GM03348 (cell line): Measurements from ENCODE around the gene USP46.

ENCODE experiments used
- DNase-seq: peaks from one replicate; pipeline ENCODE4 v3.0.0; 2012; ENCODE audit warnings: low spot score

Gene USP46, protein sequence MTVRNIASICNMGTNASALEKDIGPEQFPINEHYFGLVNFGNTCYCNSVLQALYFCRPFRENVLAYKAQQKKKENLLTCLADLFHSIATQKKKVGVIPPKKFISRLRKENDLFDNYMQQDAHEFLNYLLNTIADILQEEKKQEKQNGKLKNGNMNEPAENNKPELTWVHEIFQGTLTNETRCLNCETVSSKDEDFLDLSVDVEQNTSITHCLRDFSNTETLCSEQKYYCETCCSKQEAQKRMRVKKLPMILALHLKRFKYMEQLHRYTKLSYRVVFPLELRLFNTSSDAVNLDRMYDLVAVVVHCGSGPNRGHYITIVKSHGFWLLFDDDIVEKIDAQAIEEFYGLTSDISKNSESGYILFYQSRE

DNA sequence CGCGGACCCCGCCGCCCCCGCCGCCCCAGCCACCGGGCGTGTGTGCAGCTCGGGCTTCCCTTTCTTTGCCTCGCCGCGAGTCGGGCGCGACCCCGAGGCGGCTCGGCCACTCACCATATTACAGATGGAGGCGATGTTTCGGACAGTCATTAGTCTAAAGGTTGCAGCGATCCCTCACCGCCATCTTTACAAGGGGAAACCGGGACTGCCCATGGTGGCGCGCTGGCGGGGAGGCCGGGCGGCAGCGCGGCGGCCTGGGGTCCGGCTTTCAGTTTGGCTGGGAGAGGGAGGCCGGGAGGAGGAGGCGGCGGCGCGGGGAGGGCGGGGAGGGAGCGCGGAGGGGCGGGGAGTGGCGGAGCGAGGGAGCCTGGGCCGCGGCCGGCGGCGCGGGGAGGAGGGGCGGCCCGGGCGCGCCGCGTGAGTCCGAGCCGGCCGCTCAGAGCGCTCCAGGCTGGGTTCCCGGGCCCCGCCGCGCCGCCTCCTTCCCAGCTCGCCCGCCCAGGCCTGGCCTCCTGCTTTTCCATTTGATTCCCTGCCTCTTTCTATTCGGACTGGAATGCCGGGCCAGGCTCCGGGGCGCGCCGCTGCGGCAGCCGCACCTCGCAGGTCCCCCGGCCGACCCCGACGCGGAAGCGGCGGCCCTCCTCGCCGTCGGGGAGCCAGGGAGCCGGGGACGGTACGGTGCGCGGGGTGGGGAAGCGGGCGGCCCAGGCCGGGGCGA is at the start of gene USP46:
TSS of gene USP46 (minus strand) at position 301 of the 721 bp plus-strand sequence. CDS start at position 150, 151 bp downstream.
- DNase-seq = peak; percentile 98

DNA sequence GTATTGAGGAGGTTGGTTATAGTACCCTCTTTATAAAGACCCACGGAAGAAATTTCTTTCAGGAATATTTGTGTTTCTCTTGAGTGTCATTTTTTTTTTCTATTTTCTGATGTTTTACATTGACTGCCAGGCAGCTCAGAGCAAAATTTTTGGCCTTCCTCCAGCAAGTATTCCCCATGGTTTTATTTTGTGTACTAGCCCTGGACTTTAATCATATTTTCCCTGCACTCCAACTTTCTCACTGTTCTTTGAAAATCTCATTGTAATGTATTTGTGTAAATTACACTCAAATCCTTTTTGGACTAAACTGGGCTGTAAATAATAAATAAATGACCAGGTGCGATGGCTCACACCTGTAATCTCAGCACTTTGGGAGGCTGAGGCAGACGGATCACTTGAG is 45.6 kb upstream of the USP46 start:
- DNase-seq = no peak

DNA sequence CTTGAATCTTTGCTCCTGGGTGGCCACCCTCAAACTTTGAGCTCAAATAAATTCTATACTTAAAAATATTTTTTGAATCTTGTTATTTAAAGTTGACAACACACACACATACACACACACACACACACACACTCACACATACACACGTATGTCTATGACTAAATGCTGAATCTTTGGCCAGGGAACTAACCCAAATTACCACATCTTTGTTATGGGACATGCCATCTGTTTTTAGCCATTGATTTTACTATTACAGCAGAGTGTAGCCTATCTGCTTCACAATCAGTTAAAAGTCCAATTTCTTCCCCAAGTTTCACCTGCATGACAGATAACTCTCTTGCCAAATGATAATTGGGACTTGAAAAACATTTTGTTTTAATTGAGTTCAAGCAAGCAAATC is 45.0 kb upstream of the USP46 start:
- DNase-seq = peak; percentile 9

DNA sequence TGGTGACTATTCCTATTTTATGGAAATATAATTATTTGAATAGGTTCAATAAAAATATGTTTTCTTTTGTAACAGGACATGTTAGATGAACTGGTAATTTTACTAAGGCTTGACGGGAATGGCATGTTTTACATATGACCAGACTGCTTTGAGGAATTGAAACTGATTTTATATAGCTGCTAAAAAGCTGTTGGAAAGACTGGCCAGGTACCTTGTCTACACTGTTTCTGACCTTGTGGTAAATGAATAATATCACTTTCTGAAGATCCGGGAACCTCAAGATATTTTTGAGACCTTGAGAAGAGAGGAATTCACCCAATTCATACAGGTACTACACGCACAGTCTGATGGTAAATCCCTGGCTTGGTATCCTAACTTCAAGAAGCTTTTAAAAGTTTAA is 42.1 kb upstream of the USP46 start:
- no peak for DNase-seq

DNA sequence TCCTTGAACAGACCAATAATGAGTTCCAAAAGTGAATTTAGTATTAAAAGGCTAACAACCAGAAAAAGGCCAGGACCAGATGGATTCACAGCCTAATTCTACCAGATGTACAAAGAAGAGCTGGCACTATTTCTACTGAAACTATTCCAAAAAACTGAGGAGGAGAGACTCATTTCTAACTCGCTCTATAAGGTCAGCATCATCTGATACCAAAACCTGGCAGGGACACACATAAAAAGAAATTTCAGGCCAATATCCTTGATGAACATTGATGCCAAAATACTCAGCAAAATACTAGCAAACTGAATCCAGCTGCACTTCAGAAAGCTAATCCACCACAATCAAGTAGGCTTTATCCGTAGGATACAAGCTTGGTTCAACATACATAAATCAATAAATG is 35.8 kb upstream of the USP46 start:
- no peak for DNase-seq

DNA sequence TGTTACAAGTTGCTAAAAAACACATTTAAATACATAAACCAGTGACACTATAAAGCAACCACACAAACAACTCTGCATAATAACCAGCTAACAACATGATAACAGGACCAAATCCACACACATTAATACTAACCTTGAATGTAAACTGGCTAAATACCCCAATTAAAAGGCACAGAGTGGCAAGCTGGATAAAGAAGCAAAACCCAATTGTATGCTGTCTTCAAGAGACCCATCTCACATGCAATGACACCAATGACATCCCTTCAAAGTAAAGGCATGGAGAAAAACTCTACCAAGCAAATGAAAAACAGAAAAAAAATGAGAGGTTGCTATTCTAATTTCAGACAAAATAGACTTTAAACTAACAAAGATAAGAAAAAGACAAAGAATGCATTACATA is 34.4 kb upstream of the USP46 start:
- DNase-seq = no peak

DNA sequence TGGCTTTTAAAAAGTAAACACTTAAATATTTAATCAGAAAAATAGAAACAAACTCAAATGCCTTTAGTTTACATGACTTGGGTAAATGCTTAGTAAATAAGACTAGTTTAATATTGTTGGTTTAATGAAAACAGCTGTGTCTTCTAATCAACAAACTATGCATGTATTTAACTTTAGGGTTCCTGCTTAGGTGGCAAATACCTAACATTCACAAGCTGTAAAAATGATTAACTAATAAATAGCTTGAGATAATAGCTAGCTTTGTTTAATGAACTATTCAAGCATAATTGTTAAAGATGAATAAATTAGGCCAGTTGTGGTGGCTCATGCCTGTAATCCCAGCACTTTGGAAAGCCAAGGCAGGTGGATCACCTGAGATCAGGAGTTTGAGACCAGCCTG is 30.0 kb upstream of the USP46 start:
- DNase-seq = no peak

DNA sequence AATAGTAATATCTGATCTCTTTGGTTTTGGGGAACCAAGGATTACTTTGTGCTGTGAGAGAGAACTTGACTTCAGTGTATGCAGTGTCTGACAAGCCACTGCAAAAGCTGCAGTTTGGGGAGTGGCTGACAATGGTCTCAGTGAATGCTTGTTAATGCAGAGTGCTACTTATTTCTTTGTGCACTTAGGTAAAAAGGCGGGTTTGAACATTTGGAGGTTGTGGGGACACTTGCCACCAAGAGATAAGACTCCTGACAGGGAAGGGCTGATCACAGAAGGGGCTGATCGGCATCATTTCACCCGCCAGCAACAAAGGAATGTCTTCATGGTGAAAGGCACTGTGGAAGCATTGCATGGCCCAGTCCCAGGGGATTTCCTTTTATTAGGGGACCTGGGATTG is 28.6 kb upstream of the USP46 start:
- no peak for DNase-seq

DNA sequence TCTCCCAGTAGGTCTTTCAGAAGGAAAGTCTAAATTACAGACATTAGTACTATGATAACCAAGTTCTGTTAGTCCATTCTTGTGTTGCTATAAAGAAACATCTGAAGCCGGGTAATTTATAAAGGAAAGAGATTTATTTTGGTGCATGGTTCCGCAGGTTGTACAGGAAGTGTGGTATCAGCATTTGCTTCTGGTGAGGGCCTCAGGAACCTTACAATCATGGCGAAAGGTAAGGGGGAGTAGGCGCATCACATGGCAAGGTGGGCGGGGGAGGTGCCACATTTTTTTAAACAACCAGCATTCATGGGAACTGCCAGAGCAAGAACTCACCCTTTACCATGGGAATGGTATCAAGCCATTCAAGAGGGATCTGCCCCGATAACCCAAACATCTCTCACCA is 26.2 kb upstream of the USP46 start:
- DNase-seq = no peak

DNA sequence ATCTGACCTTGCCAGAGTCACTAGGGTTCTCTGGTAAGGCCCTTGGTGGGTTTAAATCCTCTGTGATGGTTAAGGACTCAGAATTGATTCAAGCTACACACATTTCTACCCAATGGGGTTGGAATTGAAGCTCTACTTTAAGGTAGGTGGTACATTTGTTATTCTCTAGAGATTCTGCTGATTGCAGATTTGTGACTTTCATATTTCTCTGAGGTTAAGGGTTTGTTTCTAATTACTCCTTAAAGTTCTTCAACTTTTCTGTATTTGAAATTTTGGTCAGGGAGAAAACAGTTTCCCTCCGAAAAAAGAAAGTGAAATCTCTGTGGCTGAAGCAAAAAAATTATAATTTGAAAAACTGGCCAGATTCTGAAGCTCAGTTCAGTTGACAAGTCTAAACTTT is 25.8 kb upstream of the USP46 start:
- no peak for DNase-seq

DNA sequence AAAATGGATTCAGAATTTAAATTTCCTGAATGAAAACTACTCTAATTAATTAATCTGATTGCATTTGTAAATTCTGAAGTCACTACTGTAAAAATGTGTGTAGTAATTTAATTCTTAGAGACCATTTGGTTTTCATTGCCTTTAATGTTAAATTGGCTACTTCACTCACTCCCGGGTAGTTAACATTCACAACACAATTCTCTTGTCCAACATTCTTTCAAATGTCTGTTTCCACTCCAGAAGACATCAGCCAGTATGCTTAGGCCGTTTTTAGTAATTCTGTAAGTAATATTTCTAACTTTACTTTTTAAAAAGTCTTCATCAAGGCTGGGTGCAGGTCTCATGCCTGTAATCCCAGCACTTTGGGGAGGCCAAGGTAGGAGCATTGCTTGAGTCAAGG is 21.3 kb upstream of the USP46 start:
- no peak for DNase-seq

DNA sequence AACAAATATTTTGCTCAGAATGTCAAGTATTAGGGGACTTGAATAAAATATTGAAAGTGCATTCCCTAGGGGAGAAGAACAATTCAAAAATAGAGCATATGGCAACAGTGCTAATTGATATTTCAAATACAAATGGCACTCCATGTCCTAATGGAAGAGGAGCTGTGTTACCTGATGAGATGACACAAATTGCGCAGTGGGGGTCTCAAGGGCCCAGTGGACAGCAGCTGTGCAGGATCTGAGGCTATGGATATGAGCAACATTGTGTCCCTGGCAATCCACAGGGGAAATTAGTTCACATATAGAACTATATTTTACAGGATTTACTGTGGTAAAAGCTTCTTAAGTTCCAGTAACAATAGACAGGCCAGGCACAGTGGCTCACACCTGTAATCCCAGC is 17.4 kb upstream of the USP46 start:
- DNase-seq = no peak

DNA sequence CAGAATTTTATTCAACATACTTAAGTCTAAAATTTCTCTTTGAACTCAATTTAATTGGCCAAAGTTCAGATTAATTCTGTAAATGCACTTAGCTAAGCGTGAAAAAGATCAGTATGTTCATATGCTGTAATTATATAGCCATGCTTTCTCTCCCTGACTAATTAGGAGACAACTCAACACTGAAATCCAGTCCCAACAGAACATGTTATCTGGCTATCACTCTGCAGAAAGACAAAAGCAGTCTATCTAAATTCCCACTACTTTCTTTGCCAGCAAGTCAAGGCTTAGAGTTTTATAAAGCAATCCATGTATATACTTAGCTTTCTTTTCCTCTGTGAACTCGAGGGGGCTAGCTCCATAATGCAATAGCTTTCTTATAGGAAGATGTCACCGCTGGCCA is 16.0 kb upstream of the USP46 start:
- DNase-seq = no peak

DNA sequence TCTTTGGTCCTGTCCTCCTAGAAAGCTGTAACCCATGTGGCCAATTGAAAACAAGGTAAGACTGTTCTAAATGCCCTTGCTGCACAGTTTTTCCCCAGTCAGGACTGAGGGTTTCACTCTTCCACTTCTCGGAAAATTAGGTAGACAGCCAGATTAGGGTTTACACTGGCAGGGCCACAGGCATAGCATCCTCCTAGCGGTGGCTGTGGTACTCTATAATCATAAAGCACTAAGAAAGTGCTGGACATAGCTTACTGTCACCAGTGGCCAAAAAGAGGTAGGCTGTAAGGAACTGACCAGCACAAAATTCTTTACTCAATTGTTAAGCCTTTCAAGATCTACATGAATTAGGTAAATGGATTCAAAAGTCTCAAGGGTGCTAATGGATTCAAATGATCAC is 11.6 kb upstream of the USP46 start:
- DNase-seq = no peak

DNA sequence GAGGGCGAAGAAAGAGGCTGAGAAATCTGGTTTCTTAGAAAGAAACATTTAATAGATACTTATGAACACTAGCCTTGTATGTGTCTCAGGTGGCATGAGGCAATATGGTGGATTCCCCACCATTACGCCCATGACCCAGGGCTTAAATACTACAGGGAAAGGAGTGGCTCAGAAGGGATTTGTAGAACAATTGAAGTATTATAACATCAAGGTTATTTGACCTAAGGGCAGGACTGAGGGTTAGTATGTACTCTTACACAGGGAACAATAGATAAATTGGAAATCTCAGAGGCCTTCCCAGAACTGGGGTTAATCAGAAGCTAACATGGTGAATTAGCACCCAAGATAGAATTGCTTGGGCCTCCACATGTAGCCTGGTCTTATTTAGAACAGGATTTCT is 11.0 kb upstream of the USP46 start:
- no peak for DNase-seq

DNA sequence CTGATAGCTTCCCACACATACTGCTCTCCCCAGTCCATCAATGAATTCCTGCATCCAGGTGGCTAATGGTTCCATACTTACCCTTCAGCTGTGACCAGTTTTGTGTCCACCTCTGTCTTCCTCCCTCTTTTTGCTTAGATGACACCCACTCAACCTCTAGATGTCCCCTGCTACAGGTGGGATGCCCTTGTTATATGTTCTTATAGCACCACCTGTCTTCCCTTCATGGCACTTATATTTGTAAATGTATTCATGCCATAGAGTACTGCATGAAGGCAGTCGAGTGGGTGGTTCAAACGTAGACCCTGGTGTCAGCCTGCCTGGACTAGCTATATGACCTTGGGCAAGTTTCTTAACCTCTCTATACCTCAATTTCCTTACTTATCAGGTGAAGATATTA is 6.5 kb upstream of the USP46 start:
- DNase-seq = no peak

DNA sequence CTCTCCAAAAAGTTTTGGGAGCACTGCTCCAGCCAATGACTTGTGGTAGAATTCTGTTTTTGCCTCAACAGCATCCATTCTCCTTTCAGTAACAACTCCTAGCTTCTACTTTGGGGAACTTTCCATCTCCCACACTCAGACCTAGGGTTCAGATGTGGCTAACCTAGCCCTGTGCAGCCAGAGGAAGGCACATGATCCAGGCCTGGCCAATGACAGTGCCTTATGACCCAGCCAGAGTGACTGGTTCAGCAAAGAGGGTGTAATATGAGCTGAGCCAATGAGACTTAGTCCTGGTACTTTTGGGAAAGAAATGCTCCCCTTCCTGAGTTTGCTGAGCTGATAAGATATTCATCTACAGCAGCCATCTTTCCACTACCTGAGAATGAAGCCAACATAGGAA is 5.4 kb upstream of the USP46 start:
- DNase-seq = no peak

DNA sequence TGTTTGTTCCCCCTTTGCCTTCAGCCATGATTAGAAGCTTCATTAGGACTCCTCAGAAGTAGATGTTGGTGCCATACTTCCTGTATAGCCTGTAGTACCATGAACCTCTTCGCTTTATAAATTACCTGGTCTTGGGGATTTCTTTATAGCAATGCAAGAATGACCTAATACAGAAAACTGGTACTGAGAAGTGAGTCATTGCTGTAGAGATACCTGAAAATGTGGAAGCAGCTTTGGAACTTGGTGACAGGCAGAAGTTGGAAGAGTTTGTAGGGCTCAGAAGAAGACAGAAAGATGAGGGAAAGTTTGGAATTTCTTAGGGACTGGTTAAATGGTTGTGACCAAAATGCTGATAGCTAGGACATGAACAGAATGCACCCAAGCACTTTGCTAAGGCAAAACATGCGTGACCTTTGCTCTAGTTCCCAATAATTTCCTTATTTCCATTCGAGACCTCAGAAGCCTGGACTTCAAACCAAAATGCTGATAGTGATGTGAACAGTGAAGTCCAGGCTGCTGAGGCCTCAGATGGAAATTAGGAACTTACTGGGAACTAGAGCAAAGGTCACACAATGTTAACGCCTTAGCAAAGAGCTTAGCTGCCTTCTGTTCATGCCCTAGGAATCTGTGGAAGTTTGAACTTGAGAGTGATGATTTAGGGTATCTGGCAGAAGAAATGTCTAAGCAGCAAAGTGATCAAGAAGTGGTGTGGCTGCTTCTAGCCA is 3.0 kb upstream of the USP46 start:
- DNase-seq = no peak

DNA sequence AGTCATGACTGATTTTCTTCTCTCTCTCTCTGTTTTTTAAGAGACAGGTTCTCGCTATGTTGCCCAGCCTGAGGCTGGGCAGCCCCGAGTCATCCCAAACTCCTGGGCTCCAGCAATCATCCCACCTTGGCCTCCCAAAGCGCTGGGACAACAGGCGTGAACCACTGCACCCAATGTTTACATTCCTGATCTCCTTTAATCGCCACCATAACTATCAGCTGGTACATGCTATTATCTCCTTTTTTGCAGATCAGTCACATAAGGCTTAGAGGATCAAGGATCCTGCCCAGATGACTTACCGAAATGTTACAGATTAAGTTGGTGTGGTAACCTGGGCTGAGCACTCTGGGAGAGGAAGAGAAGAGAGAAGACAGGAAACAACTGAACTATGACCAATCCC is 1.5 kb upstream of the USP46 start:
- DNase-seq = no peak

DNA sequence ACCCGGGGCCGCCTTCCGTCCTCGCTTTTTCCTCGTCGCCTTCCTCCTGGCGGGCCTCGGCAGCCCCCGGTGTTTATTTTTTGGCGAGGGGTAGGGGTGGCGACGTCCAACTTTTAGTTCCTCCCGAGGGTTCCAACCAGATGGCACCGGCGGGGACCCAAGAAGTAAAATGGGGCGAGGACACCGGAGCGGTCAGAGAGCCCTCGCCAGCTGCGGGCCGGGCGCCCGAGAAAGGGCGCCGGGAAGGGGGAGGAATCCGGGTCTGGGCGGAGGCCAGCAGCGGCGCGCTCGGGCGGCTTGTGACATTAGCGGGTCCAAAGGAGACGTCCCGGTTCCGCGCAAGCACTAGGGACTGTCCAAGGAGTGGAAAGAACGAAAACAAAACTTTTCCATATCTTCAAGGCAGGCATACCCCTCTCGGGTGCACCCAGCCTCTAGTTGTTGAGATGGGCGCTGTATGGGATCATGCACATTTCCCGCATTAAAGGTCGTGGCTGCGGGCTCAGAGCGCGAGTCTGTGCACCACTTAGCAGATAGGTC is 691 bp upstream of the USP46 start:
- DNase-seq = peak; percentile 80

DNA sequence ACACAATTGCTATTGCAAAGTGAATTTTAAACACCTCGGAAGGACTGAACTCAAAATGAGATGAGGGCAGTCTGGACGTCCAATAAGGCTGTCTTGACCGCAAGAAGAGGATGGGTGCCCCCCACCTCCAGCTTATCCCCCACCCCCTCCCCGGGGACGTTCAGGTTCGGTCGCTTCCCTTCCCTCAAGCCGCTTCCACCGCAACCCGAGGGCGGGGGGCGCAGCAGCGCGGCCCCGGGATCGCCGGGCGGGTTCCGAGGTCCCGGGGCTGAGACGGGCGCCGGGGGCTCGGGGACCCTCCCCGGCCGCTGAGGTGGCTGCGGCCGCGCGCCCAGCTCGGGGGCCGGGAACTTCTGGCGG is 480 bp downstream of the USP46 start:
- no peak for DNase-seq

DNA sequence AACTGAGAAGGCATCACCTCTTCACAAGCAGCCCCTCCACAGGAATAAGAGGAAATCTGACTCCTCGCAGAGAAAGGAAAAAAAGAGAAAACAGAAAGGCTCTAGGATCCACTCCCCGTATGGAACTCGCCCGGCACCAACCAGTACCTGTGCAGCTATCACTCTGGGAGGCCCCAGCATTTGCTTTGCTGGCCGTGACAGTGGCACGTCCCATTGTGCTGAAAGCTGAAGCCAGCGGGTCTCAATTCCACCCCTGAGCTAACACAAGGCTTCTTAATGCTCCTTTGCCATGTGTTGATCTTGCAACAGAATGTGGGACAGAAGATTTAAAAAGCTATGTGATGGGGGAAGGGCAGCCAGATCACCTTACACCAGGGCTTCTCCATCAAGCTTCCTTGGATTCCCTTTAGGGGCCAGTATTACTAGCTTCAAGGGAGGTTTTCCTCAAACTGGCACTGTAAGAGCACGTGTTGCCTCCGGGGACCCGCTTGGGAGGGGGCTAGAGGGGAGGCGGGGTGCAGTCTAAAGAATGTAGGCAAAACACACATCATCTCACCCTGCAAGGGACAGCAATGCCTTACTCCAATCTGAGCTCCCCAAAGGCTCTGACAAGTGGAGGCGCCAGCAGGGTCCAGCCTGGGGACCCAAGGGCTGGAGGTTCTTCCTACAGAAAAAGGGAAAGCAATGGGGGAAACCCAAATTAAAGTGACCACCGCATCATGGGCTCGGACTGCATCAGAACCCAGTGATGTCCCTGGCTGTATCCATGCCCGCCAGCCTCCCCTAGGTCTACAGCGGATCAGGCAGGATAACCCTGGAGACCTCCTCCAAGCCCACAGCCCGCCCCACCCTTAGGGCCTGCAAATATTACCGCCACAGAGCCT is 1.2 kb downstream of the USP46 start:
- DNase-seq = peak; percentile 52
